IMR-90 (cell line): ENCODE measurements around the gene SCLY. TPM values are rescaled to one million over a fixed set of nuclear protein-coding genes. Genes with fewer than 3 reads are reported as not detected.

ENCODE experiments used
- ATAC-seq: fragments of 200-7000 bp; cut with Tn5 transposase; 2 replicates; pipeline ENCODE4 v1.9.1; 2020; ENCODE audit warnings: low read depth, mild to moderate bottlenecking, moderate library complexity
- BruUV-seq: library from RNA; stranded (reverse); fragments of 400-500 nt; replicated peaks from 2 replicates; lab custom pipeline; 2021; lab: Mats Ljungman, UMichigan
- CTCF ChIA-PET: fragments of 300-600 bp; formaldehyde crosslinking; extraction: SDS; loops from one replicate; lab custom pipeline; 2021; ENCODE audit warnings: antibody characterized with exemption; lab: Yijun Ruan, JAX
- POLR2A ChIA-PET: fragments of 300-600 bp; sonication (Branson Sonifier 250); formaldehyde crosslinking; loops from one replicate; lab custom pipeline; 2022; ENCODE audit warnings: antibody characterized with exemption; ENCODE audit not compliant: unreplicated experiment; lab: Charles Lee
- DNase-seq: peaks from one replicate; pipeline ENCODE4 v3.0.0; 2013
- H2AFZ ChIP-seq: replicated peaks from 2 replicates; pipeline ENCODE3; 2013; ENCODE audit warnings: low read length, mild to moderate bottlenecking; ENCODE audit not compliant: poor library complexity
- H2AK5ac ChIP-seq: 2 replicates; pipeline ENCODE4 v1.6.1; 2013; ENCODE audit warnings: low read depth, low read length, inconsistent platforms
- H2AK9ac ChIP-seq: replicated peaks from 2 replicates; pipeline ENCODE3; 2013; ENCODE audit warnings: mild to moderate bottlenecking, low read depth, low read length, moderate library complexity; ENCODE audit not compliant: poor library complexity
- H2BK120ac ChIP-seq: 2 replicates; pipeline ENCODE4 v1.6.1; 2013; ENCODE audit warnings: low read depth, low read length, inconsistent platforms
- H2BK15ac ChIP-seq: 3 replicates; pipeline ENCODE4 v1.6.1; 2013; ENCODE audit warnings: low read depth, low read length, inconsistent platforms
- H2BK20ac ChIP-seq: 2 replicates; pipeline ENCODE4 v1.6.1; 2013; ENCODE audit warnings: low read depth, mild to moderate bottlenecking, inconsistent platforms, low read length, moderate library complexity
- H2BK5ac ChIP-seq: 2 replicates; pipeline ENCODE4 v1.6.1; 2013; ENCODE audit warnings: mild to moderate bottlenecking, low read depth, low read length, inconsistent platforms; ENCODE audit not compliant: poor library complexity, severe bottlenecking
- H3K14ac ChIP-seq: replicated peaks from 2 replicates; pipeline ENCODE4 v1.6.1; 2013; ENCODE audit warnings: low read depth, low read length, inconsistent platforms
- H3K18ac ChIP-seq: 2 replicates; pipeline ENCODE4 v1.6.1; 2013; ENCODE audit warnings: low read depth, low read length, control low read depth
- H3K23ac ChIP-seq: 2 replicates; pipeline ENCODE4 v1.6.1; 2013; ENCODE audit warnings: low read depth, low read length, inconsistent platforms
- H3K27ac ChIP-seq: 2 replicates; pipeline ENCODE4 v1.5.1; 2013; ENCODE audit warnings: mild to moderate bottlenecking, control low read depth, low read length; ENCODE audit not compliant: insufficient read depth
- H3K27me3 ChIP-seq: 2 replicates; pipeline ENCODE4 v1.6.1; 2013; ENCODE audit warnings: low read length; ENCODE audit not compliant: control insufficient read depth, insufficient read depth
- H3K36me3 ChIP-seq: 2 replicates; pipeline ENCODE4 v1.6.1; 2013; ENCODE audit warnings: low read length, mixed read lengths; ENCODE audit not compliant: control insufficient read depth, insufficient read depth
- H3K4ac ChIP-seq: 2 replicates; pipeline ENCODE4 v1.6.1; 2013; ENCODE audit warnings: low read depth, low read length, inconsistent platforms
- H3K4me1 ChIP-seq: 2 replicates; pipeline ENCODE4 v1.6.1; 2013; ENCODE audit warnings: low read length, mixed read lengths; ENCODE audit not compliant: control insufficient read depth, insufficient read depth
- H3K4me2 ChIP-seq: 2 replicates; pipeline ENCODE4 v1.6.1; 2013; ENCODE audit warnings: low read depth, mild to moderate bottlenecking, control low read depth, low read length, moderate library complexity
- H3K4me3 ChIP-seq: 2 replicates; pipeline ENCODE4 v1.5.1; 2013; ENCODE audit warnings: low read depth, mild to moderate bottlenecking, control low read depth, low read length, moderate library complexity; ENCODE audit not compliant: insufficient read depth
- H3K56ac ChIP-seq: 2 replicates; pipeline ENCODE4 v1.6.1; 2013; ENCODE audit warnings: low read length, inconsistent platforms; ENCODE audit not compliant: insufficient read depth; ENCODE audit errors: extremely low read depth
- H3K79me1 ChIP-seq, 2 experiments: 2 replicates each; pipeline ENCODE4 v1.6.1; 2013; ENCODE audit warnings: low read length in 2 of 2, inconsistent platforms in 1 of 2, low read depth in 1 of 2
- H3K9ac ChIP-seq: 2 replicates; pipeline ENCODE4 v1.6.1; 2013; ENCODE audit warnings: low read depth, low read length, control low read depth
- H3K9me1 ChIP-seq: 2 replicates; pipeline ENCODE4 v1.6.1; 2013; ENCODE audit warnings: low read length, inconsistent platforms; ENCODE audit not compliant: insufficient read depth
- H3K9me3 ChIP-seq: 2 replicates; pipeline ENCODE4 v1.6.1; 2013; ENCODE audit warnings: low read length; ENCODE audit not compliant: control insufficient read depth, insufficient read depth
- H4K20me1 ChIP-seq: 2 replicates; pipeline ENCODE4 v1.6.1; 2013; ENCODE audit warnings: low read length, inconsistent platforms; ENCODE audit not compliant: insufficient read depth
- H4K5ac ChIP-seq: 2 replicates; pipeline ENCODE4 v1.6.1; 2013; ENCODE audit warnings: mild to moderate bottlenecking, low read depth, low read length, control low read depth
- H4K8ac ChIP-seq, 2 experiments: 2 replicates each; pipeline ENCODE4 v1.6.1; 2013; ENCODE audit warnings: low read depth in 2 of 2, low read length in 2 of 2, control low read depth in 1 of 2, inconsistent platforms in 1 of 2
- H4K91ac ChIP-seq: 2 replicates; pipeline ENCODE4 v1.6.1; 2013; ENCODE audit warnings: low read depth, low read length, inconsistent platforms; ENCODE audit not compliant: insufficient read depth
- BHLHE40 ChIP-seq: fragments of 150-350 bp; IDR thresholded peaks from 2 replicates; pipeline ENCODE4 v1.6.1; 2016; ENCODE audit warnings: mild to moderate bottlenecking, low read depth, low read length
- CEBPB ChIP-seq: IDR thresholded peaks from 2 replicates; pipeline ENCODE4 v1.6.1; 2012; ENCODE audit warnings: low read depth, low read length, improper control_type of control experiment
- CHD1 ChIP-seq: IDR thresholded peaks from 2 replicates; pipeline ENCODE4 v1.6.1; 2012; ENCODE audit warnings: low read depth, low read length, improper control_type of control experiment
- CTCF ChIP-seq: conservative IDR thresholded peaks from 2 replicates; pipeline ENCODE4 v1.5.1; 2012; ENCODE audit warnings: mild to moderate bottlenecking, low read depth, low read length, improper control_type of control experiment
- ELK1 ChIP-seq: fragments of 150-350 bp; IDR thresholded peaks from 2 replicates; pipeline ENCODE4 v1.6.1; 2016; ENCODE audit warnings: low read depth, mild to moderate bottlenecking, low read length, moderate library complexity, borderline replicate concordance
- FOS ChIP-seq: fragments of 150-350 bp; IDR thresholded peaks from 2 replicates; pipeline ENCODE4 v1.6.1; 2016; ENCODE audit warnings: low read depth, low read length
- MAZ ChIP-seq: IDR thresholded peaks from 2 replicates; pipeline ENCODE4 v1.6.1; 2012; ENCODE audit warnings: low read depth, mild to moderate bottlenecking, low read length, improper control_type of control experiment, moderate library complexity, borderline replicate concordance
- NFE2L2 ChIP-seq: fragments of 150-350 bp; IDR thresholded peaks from 2 replicates; pipeline ENCODE4 v1.6.1; 2016; ENCODE audit warnings: low read depth, mild to moderate bottlenecking, low read length
- RAD21 ChIP-seq: IDR thresholded peaks from 2 replicates; pipeline ENCODE4 v1.6.1; 2012; ENCODE audit warnings: low read length, improper control_type of control experiment
- RCOR1 ChIP-seq: IDR thresholded peaks from 2 replicates; pipeline ENCODE4 v1.6.1; 2012; ENCODE audit warnings: mild to moderate bottlenecking, low read length, improper control_type of control experiment; ENCODE audit not compliant: insufficient replicate concordance
- WGBS, 2 experiments: methylation state at CpG; one replicate each; pipeline versions ENCODE4 v1.1.5 to v1.1.7; 2013; ENCODE audit warnings: missing lambda C conversion rate in 2 of 2; ENCODE audit not compliant: insufficient read length in 1 of 2; ENCODE audit errors: extremely low coverage in 2 of 2; 5-methylcytosine and 5-hydroxymethylcytosine counted together
- dilution Hi-C: fragments of 300-500 bp; cut with HindIII; formaldehyde crosslinking; loops from one replicate; pipeline ENCODE4 v1.14.3; 2018; ENCODE audit warnings: low sequenced_read_pairs; ENCODE audit not compliant: unreplicated experiment
- in situ Hi-C: fragments of 300-500 bp; cut with MboI; formaldehyde crosslinking; loops from 3 replicates; pipeline ENCODE4 v1.14.3; 2019; ENCODE audit warnings: low sequenced_read_pairs, inconsistent platforms, mixed read lengths
- intact Hi-C: fragments of 100-400 bp; cut with micrococcal nuclease; formaldehyde crosslinking; loops from 2 replicates; pipeline ENCODE4 v1.10.0; 2022
- polyA plus RNA-seq, 3 experiments: library from polyadenylated mRNA; depleted of rRNA; stranded (reverse); fragments of >200 nt; gene quantifications; 2 replicates each; pipeline ENCODE4 v1.2.3, GENCODE V29; 2012; ENCODE audit warnings: low replicate concordance in 1 of 3
- total RNA-seq: library from RNA; depleted of rRNA; stranded (reverse); fragments of >200 nt; gene quantifications from 2 replicates; pipeline ENCODE4 v1.2.3, GENCODE V29; 2012

The SCLY gene
- total and polyA plus RNA-seq, 2 of the 4 experiments (the other 2 are of a cell fraction) = 8.6 to 10.5 TPM

DNA sequence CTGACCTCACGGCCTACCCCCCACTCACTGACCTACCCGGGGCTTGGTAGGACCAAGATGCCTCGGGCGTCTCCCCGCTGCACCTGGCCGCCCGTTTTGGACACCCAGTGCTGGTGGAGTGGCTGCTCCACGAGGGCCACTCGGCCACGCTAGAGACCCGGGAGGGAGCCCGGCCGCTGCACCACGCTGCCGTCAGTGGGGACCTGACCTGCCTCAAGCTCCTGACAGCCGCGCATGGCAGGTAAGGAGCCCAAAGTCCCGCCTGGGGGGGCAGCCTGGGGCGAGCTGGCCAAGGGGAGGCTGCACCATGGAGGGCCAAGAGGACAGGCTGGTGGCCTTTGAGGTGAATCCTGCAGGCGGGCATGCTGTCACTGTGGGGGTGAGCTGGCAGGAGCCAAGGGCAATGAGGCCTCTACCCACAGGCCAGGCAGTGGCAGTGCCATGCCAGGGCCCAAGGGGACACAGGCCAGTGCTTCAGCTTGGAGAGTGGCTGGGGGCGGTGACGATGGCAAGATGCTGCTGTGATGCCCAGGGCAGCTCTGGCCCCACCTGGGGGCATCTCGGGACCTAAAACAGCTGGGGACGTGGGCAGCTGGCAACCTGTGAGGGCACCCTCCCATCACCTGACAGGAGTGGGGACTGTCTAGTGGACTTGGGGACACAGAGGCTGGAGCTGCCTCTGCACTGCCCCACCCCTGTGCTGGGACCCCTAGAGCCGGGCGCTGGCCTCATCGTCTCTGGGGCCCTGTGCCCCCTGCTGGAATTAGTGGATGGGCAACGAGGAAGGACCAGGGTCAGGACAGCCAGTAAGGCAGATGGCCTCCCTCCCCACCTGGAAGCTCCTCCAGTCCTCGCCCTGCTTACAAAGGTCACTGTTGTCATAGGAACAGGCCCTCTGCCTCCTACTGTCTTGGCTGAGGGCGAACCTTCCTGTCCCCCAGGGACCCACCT lies 41.4 kb downstream of the SCLY start:
- no peak overlapping the region for H3K4me2 ChIP-seq
- H3K36me3 ChIP-seq = no peaks in the 10 kb centered on the region
- H4K5ac ChIP-seq = no peak overlapping the region
- H2AK9ac ChIP-seq = no peak overlapping the region
- H2AFZ ChIP-seq = peak overlapping the region; percentile 51
- no peak overlapping the region for H4K91ac ChIP-seq
- no peaks in the 10 kb centered on the region for H3K9me1 ChIP-seq
- H3K9ac ChIP-seq = no peak overlapping the region
- no peaks in the 10 kb centered on the region for H3K9me3 ChIP-seq
- DNase-seq = no peak
- no peak overlapping the region for H3K4ac ChIP-seq
- intact Hi-C loops (no loop called here), dilution Hi-C loops (no loop called here), in situ Hi-C loops (no loop called here)
- H4K8ac ChIP-seq = no peak overlapping the region
- H3K23ac ChIP-seq = no peak overlapping the region
- H2BK20ac ChIP-seq = no peak overlapping the region
- ChIA-PET POLR2A (interaction anchor here (0.6 kb wide), 1 partner anchor 204 kb away, joined by 14 read pairs; no protein-coding TSS in a partner anchor), CTCF (no interaction called here)
- H2AK5ac ChIP-seq = no peak overlapping the region
- H3K18ac ChIP-seq = no peak overlapping the region
- ATAC-seq = no peak
- WGBS, 2 experiments = 79% methylated on average over 18 of the region's 30 CpGs; no CpG with 5 or more reads in 1 of the 2 experiments
- no peaks in the 10 kb centered on the region for H3K4me1 ChIP-seq
- no peaks in the 10 kb centered on the region for H4K20me1 ChIP-seq
- no peak overlapping the region for H2BK5ac ChIP-seq
- H2BK120ac ChIP-seq = no peak overlapping the region
- no peak overlapping the region for H3K4me3 ChIP-seq
- no peak overlapping the region for H3K14ac ChIP-seq
- H3K79me1 ChIP-seq = no peaks in the 10 kb centered on the region
- H2BK15ac ChIP-seq = no peak overlapping the region
- H3K27ac ChIP-seq = no peak overlapping the region
- no TSS peak for BruUV-seq
- no peaks in the 10 kb centered on the region; the same call in 1 of the 2 replicates for H3K27me3 ChIP-seq
- TF ChIP-seq CTCF (no peak), RCOR1 (no peak), CHD1 (no peak), ELK1 (no peak), MAZ (no peak), NFE2L2 (no peak), FOS (no peak), BHLHE40 (no peak), RAD21 (no peak), CEBPB (no peak)
- H3K56ac ChIP-seq = no peak overlapping the region
